ENCODE results near the gene CSF3. TPM values are rescaled to one million over a fixed set of nuclear protein-coding genes. Genes with fewer than 3 reads are reported as not detected.

Gene CSF3
- total and polyA plus RNA-seq, 2 of the 13 experiments (the other 11 are each of a cell fraction or from before 2014, with no cell fraction given), result 0.09 TPM; not detected in 1

GRCh38 chr17:39980351-39981206 lies 34.7 kb upstream of the CSF3 start, which contains the start of gene PSMD3 (continued):
- TF ChIP-seq ZNF552 (CRISPR knock-in tag; IDR thresholded peaks at IDR 0.05; ENCODE audit: borderline replicate concordance), result peak; percentile 86
- 0 out of 2 replicates have a peak, but pooled peaks have one; percentile 40 for TF ChIP-seq ZNF746 (CRISPR knock-in tag; IDR thresholded peaks at IDR 0.05)
- peak; percentile 95; the same call in 1 of the 2 replicates for TF ChIP-seq DNMT3B (CRISPR knock-in tag; conservative IDR thresholded peaks at IDR 0.05)
- TF ChIP-seq ZNF484 (CRISPR knock-in tag; IDR thresholded peaks at IDR 0.05; ENCODE audit: borderline replicate concordance, low read depth), result peak; percentile 95; the same call in 1 of the 2 replicates
- TF ChIP-seq TRIM22 (IDR thresholded peaks at IDR 0.05), result no peak
- TF ChIP-seq KAT8 (CRISPR knock-in tag; IDR thresholded peaks at IDR 0.05), result peak; percentile 98
- TF ChIP-seq ZNF143 (CRISPR knock-in tag; IDR thresholded peaks at IDR 0.05), result peak; percentile 99
- TF ChIP-seq ZNF574 (CRISPR knock-in tag; IDR thresholded peaks at IDR 0.05), result peak; percentile 95
- TF ChIP-seq ZSCAN9 (CRISPR knock-in tag; IDR thresholded peaks at IDR 0.05; ENCODE audit: borderline replicate concordance), result peak; percentile 97
- TF ChIP-seq, protein P1, sequence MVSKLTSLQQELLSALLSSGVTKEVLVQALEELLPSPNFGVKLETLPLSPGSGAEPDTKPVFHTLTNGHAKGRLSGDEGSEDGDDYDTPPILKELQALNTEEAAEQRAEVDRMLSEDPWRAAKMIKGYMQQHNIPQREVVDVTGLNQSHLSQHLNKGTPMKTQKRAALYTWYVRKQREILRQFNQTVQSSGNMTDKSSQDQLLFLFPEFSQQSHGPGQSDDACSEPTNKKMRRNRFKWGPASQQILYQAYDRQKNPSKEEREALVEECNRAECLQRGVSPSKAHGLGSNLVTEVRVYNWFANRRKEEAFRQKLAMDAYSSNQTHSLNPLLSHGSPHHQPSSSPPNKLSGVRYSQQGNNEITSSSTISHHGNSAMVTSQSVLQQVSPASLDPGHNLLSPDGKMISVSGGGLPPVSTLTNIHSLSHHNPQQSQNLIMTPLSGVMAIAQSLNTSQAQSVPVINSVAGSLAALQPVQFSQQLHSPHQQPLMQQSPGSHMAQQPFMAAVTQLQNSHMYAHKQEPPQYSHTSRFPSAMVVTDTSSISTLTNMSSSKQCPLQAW (CRISPR knock-in tag; IDR thresholded peaks at IDR 0.05), result peak; percentile 97
- TF ChIP-seq ZNF136 (CRISPR knock-in tag; IDR thresholded peaks at IDR 0.05; ENCODE audit: low read depth), result peak; percentile 96; the same call in 1 of the 2 replicates
- peak; percentile 60; the same call in 1 of the 2 replicates for TF ChIP-seq ISX (CRISPR knock-in tag; conservative IDR thresholded peaks at IDR 0.05)
- peak; percentile 97 for TF ChIP-seq U2AF1 (optimal IDR thresholded peaks at IDR 0.05; ENCODE audit: low read depth, low read length)
- peak; percentile 95 for TF ChIP-seq ZNF331 (CRISPR knock-in tag; IDR thresholded peaks at IDR 0.05)
- TF ChIP-seq ARID3A (IDR thresholded peaks at IDR 0.05; ENCODE audit: low read depth, low read length), result peak; percentile 92

Measured in HepG2 (cell line).